GM19193 (cell line): ENCODE measurements around the gene ZNF786.

Experiments used
- POLR2A ChIP-seq: IDR thresholded peaks from 4 replicates; pipeline ENCODE4 v1.6.1; 2011; ENCODE audit not compliant: insufficient read depth, insufficient read length; ENCODE audit errors: extremely low read depth

The ZNF786 gene

GRCh38 chr7:149050941-149051340 lies 39.6 kb downstream of the ZNF786 start:
- TF ChIP-seq POLR2A = no peak

DNA sequence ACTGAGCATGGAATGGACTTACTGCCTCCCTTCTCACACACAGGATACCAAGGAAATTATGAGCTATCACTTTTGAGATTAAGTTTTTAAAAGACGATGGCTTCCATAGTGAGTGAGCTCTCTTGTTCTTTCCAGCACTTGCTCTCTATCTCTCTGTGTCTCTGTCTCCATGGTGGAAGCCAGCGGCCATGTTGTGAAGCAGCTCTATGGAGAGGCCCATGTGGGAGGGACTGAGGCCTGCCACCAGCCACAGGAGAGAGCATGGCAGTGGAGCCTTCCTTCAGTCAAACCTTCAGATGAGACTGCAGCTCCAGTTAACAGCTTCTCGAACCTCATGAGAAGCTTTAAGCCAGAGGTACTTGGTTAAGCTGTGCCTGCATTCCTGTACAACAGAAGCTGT lies 41.7 kb downstream of the ZNF786 start:
- TF ChIP-seq POLR2A = no peak

DNA sequence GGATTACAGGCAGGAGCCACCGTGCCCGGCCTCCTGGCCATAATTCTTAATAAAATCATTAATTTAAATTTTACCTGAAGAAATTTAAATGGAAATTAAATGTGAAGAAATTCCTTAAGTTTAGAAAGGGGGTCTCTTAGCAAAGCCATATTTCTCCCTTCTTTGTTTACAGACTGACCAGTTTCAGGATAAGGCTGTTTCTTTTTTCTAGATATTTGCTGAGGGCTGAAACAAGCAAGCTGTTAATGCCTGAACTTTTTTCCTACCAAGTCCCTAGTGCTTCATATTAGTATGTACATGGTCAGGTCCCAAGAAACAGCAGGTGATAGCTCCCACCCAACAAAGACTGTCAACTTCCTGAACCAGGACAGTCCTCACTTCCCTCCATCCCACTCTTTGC lies 44.1 kb downstream of the ZNF786 start:
- TF ChIP-seq POLR2A = no peak

DNA sequence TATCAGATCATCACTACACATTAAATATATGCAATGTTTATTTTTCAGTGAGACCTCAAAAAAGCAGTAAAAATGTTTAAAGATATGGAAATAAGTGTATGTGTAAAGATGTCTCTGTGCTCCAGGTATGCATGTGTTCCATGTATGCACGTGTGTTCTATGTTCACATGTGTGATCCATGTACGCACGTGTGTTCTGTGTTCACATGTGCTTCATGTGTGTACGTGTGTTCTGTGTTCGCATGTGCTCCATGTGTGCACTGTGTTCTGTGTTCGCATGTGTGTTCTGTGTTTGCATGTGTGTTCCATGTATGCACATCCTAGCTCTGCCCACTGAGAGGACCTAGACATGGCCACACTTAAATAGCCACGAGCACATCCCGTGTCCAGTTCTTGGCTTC lies 46.6 kb downstream of the ZNF786 start:
- TF ChIP-seq POLR2A = no peak

DNA sequence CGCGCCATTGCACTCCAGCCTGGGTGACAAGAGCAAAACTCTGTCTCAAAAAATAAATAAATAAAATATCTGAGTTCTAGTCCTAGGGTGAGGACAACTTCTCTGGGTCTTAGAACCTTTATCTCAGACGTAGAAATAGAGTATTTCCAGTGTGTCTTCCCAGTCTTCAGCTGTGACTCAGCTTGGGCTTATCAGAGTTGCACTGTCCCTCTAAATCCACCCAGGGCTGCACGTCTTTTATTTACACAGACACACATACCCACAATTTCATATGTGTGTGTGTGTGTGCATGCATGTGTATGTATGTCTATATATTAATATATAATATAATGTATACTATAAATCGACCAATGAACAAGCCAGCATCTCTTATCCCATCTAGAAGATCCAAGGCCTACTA lies 49.2 kb downstream of the ZNF786 start:
- no peak for TF ChIP-seq POLR2A

DNA sequence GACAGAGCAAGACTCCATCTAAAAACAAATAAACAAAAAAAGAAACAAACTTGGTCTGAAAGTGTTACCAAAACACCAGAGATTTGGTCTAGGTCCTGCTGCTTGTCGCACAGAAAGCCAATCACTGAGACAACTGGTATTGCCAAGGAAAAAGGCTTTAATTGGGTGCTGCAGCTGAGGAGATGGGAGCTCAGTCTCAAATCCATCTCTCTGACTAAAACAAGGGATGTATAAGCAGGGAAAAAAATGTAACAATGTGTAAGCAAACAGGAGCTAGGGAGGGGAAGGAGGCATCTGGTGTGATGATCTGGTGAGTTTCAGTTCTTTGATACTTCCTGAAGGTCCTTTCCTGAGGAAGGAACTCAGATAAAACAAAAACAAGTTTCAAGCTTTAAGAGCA lies 53.8 kb downstream of the ZNF786 start:
- no peak for TF ChIP-seq POLR2A

DNA sequence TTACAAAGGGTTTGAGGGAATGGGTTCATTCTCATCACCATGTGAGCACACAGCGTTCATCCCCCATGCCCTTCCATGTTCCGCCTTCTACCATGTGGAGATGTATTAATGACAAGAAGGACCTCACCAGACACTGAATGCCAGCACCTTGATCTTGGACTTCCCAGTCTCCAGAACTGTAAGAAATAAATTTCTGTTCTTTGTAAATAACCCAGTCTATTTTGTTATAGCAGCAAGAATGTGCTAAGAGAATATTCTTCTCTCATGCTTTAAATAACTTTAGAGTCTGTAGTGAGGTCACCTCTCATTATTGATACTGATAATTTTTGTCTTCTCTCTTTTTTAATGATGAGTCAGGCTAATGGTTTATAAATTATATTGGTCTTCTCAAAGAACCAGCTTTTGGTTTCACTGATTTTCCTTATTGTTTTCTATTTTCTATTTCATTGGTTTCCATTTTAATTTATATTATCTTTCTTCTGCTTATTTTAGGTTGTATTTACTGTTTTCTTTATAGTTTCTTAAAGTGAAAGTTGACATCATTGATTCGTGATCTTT lies 59.1 kb downstream of the ZNF786 start:
- no peak for TF ChIP-seq POLR2A

- peak; percentile 90 for TF ChIP-seq POLR2A
Observed at GRCh38 chr7:149028346-149029109, 62.0 kb downstream of the ZNF786 start, which contains the start of gene PDIA4. PDIA4 (minus strand) TSS chr7:149028505; CDS start chr7:149028408, 97 bp downstream.

DNA sequence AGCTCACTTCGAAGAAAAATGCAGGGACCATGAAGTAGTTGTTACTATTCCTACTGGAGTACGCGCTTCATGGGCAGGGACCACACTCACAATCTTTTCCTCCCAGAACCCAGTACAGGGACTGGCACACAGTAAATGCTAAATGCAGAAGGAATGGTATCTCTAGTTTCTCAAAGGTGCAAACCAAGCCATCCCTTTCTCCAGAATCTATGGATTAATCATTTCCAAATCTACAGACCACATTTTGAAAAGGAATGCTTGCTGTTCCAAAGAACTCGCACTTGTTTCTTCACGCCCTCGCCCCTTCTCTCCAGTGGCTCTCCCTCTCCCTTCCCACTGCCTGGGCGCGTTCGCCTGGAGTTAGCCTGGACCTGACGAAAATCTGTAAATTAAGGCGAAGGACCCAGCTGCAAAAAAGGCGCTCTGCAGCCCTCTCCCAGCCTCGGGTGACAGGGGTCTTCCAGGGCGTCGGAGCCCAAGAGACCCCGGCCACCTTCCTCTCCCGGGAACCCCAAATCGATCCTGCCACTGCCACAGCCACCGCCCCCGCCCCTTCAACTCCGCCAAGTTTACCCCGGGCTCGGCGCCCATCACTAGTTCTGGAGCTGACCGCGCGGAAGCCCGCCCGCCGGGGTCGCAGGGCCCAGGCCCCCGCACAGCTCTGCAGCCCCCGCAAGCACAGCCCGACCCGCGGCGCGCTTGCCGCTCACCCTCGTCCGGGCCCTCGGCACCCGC lies 62.7 kb downstream of the ZNF786 start:
- no peak for TF ChIP-seq POLR2A

DNA sequence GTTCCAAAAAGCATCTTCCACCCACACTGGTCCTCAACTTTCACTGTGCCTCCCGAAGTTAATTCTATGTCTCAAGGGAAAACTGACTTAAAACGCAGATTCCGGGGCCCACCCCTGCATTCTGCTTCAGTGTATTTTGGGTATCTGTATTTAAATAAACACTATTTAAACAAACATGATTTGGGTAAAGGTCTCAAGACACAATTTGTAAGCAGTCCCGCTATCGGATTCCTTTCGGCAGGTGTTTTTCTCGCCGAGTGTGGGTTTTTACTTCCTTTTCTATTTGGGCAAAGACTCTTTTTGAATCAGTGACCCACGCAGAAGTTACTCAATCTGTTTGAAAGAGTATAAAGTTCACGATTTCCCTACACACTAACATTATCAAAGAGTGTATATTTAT lies 63.5 kb downstream of the ZNF786 start:
- TF ChIP-seq POLR2A = no peak

GRCh38 chr7:149023662-149024061 lies 66.9 kb downstream of the ZNF786 start:
- TF ChIP-seq POLR2A = no peak

DNA sequence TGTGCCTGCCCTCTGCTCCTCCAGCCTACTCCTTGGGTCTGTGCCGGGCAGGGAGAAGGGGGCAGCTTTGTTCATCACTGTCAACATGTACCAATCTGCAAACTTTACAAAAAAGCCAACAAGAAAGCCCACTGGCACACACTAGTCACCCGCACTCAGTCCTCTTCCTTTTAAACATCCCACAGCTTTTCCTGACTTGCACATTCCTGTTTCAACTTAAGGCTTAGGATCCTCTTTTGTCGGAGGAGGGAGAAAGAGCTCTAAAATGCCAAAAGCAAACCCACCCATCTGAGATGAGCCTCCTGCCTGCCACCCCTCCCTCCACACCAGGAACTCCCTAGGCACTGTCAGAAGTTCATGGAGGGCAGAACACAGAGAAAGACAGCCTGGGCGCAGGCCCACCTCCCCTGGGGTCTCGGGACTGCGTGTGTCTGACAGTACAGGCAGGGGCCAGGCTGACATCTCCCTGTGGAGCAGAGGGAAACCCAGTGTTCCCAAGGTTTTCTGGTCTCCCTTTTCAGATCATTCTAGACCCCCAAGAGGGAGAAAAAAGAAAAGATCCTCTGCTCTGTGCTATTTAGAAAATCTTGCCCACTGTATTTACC lies 67.7 kb downstream of the ZNF786 start:
- no peak for TF ChIP-seq POLR2A

GRCh38 chr7:149021725-149022062 lies 68.8 kb downstream of the ZNF786 start:
- peak; percentile 17 for TF ChIP-seq POLR2A

DNA sequence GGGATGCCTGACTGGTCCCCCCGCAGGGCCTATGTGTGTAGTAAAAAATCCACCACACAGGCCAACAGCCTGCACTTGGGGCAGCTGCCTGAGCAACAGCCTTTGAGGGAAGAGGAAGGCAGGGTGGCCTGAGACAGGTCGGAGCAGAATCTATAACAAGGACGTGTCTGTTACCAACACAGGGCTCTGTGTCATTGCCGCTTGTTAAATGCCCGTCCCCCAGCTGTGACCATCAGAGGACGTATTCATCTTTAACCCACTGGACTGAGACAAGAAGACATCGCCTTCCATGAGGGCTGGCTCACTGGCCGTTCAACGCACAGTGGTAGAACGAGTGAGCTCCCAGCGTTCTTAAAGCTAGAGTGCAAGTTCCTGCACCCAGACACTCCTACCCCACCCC lies 70.0 kb downstream of the ZNF786 start:
- no peak for TF ChIP-seq POLR2A
